SK-N-SH (cell line): ENCODE data around the gene KCNJ5. TPM values are rescaled to one million over a fixed set of nuclear protein-coding genes. Genes with fewer than 3 reads are reported as not detected.

Source experiments
- CTCF ChIA-PET: fragments of 300-600, 350-600 bp; formaldehyde crosslinking; extraction: SDS; loops from one replicate; lab custom pipeline; 2021; lab: Yijun Ruan, JAX
- POLR2A ChIA-PET: fragments of 350-600 bp; sonication (Branson Sonifier 250); formaldehyde crosslinking; extraction: SDS; loops from one replicate; lab custom pipeline; 2020; ENCODE audit warnings: antibody characterized with exemption, inconsistent platforms; lab: Yijun Ruan, JAX
- DNase-seq: peaks from one replicate; pipeline ENCODE4 v3.0.0; 2012
- H2AFZ ChIP-seq: fragments of 200-600 bp; sonication (generic); 2 replicates; pipeline ENCODE4 v1.8.1; 2016; ENCODE audit warnings: antibody characterized with exemption, mild to moderate bottlenecking, low read depth
- H3F3A ChIP-seq: fragments of 200-600 bp; sonication (generic); replicated peaks from 2 replicates; pipeline ENCODE3; 2016; ENCODE audit warnings: antibody characterized with exemption, mild to moderate bottlenecking; ENCODE audit not compliant: insufficient read depth
- H3K27ac ChIP-seq, 2 experiments: fragments of 200-500 bp in 1 of 2; fragments of 200-600 bp in 1 of 2; sonication (Bioruptor generic) in 1 of 2; sonication (generic), shearing (Covaris generic) in 1 of 2; 2 replicates each; pipeline versions ENCODE4 v1.5.1 to v1.6.1; 2014 to 2016; ENCODE audit warnings: low read depth in 2 of 2, inconsistent platforms in 1 of 2, low read length in 1 of 2, mild to moderate bottlenecking in 1 of 2, mixed read lengths in 1 of 2
- H3K27me3 ChIP-seq: fragments of 200-600 bp; sonication (generic), shearing (Covaris generic); 2 replicates; pipeline ENCODE4 v1.6.1; 2016; ENCODE audit warnings: mixed run types; ENCODE audit not compliant: insufficient read depth
- H3K36me3 ChIP-seq, 2 experiments: fragments of 200-500 bp in 1 of 2; fragments of 200-600 bp in 1 of 2; sonication (Bioruptor generic) in 1 of 2; sonication (generic) in 1 of 2; replicated peaks in 1 of 2; 2 replicates each; pipeline versions ENCODE3 to v1.5.1; 2014 to 2016; ENCODE audit warnings: low read length in 1 of 2, mild to moderate bottlenecking in 1 of 2; ENCODE audit not compliant: insufficient read depth in 2 of 2, control insufficient read depth in 1 of 2
- H3K4me1 ChIP-seq, 2 experiments: fragments of 200-500 bp in 1 of 2; fragments of 200-600 bp in 1 of 2; sonication (Bioruptor generic) in 1 of 2; sonication (generic), shearing (Covaris generic) in 1 of 2; 2 replicates each; pipeline versions ENCODE4 v1.5.1 to v1.6.1; 2014 to 2016; ENCODE audit warnings: low read depth in 1 of 2, low read length in 1 of 2, mixed run types in 1 of 2; ENCODE audit not compliant: insufficient read depth in 2 of 2, control insufficient read depth in 1 of 2
- H3K4me2 ChIP-seq: fragments of 200-600 bp; sonication (generic), shearing (Covaris generic); 2 replicates; pipeline ENCODE4 v1.6.1; 2017; ENCODE audit warnings: mixed run types
- H3K4me3 ChIP-seq, 2 experiments: fragments of 200-500 bp in 1 of 2; fragments of 200-600 bp in 1 of 2; sonication (Bioruptor generic) in 1 of 2; sonication (generic), shearing (Covaris generic) in 1 of 2; 2 replicates each; pipeline versions ENCODE4 v1.5.1 to v1.8.1; 2014 to 2016; ENCODE audit warnings: low read depth in 2 of 2, inconsistent platforms in 1 of 2, low read length in 1 of 2, mild to moderate bottlenecking in 1 of 2, mixed read lengths in 1 of 2, moderate library complexity in 1 of 2
- H3K79me2 ChIP-seq: fragments of 200-600 bp; sonication (generic); 2 replicates; pipeline ENCODE4 v1.8.1; 2017; ENCODE audit warnings: mild to moderate bottlenecking; ENCODE audit not compliant: insufficient read depth
- H3K9ac ChIP-seq: fragments of 200-600 bp; sonication (generic); 2 replicates; pipeline ENCODE4 v1.6.1; 2017; ENCODE audit warnings: mixed run types
- H3K9me2 ChIP-seq: fragments of 200-600 bp; sonication (generic); 2 replicates; pipeline ENCODE4 v1.6.1; 2017; ENCODE audit warnings: mixed run types
- H3K9me3 ChIP-seq: fragments of 200-600 bp; sonication (generic); 2 replicates; pipeline ENCODE4 v1.6.1; 2017; ENCODE audit warnings: mixed run types, mild to moderate bottlenecking, moderate library complexity
- H4K20me1 ChIP-seq: fragments of 200-600 bp; sonication (generic); 2 replicates; pipeline ENCODE4 v1.6.1; 2017; ENCODE audit warnings: mild to moderate bottlenecking, mixed run types; ENCODE audit not compliant: insufficient read depth
- CHD2 ChIP-seq: fragments of 150-350 bp; IDR thresholded peaks from 2 replicates; pipeline ENCODE4 v1.6.1; 2018; ENCODE audit warnings: low read length; ENCODE audit not compliant: partially characterized antibody
- FOSL2 ChIP-seq: IDR thresholded peaks from 2 replicates; pipeline ENCODE4 v1.4.0; 2012; ENCODE audit warnings: low read depth, mild to moderate bottlenecking, moderate library complexity, borderline replicate concordance
- FOXM1 ChIP-seq: IDR thresholded peaks from 2 replicates; pipeline ENCODE4 v1.4.0; 2012; ENCODE audit warnings: low read depth, mild to moderate bottlenecking
- GABPA ChIP-seq: IDR thresholded peaks from 2 replicates; pipeline ENCODE4 v1.4.0; 2012; ENCODE audit warnings: low read depth, mild to moderate bottlenecking
- GATA2 ChIP-seq: sonication (generic); formaldehyde crosslinking; IDR thresholded peaks from 2 replicates; pipeline ENCODE4 v1.5.0; 2020; ENCODE audit warnings: mild to moderate bottlenecking, missing genetic modification reagents
- JUND ChIP-seq: IDR thresholded peaks from 2 replicates; pipeline ENCODE4 v1.4.0; 2012
- MEF2A ChIP-seq: IDR thresholded peaks from 2 replicates; pipeline ENCODE4 v1.4.0; 2012; ENCODE audit warnings: low read depth, borderline replicate concordance
- MXI1 ChIP-seq: IDR thresholded peaks from 2 replicates; pipeline ENCODE4 v1.6.1; 2012; ENCODE audit warnings: mild to moderate bottlenecking, low read depth, low read length, improper control_type of control experiment
- NRF1 ChIP-seq: IDR thresholded peaks from 2 replicates; pipeline ENCODE4 v1.6.1; 2012; ENCODE audit warnings: low read depth, mild to moderate bottlenecking, low read length
- POLR2AphosphoS5 ChIP-seq: IDR thresholded peaks from 2 replicates; pipeline ENCODE4 v1.6.1; 2012; ENCODE audit warnings: low read depth, low read length
- RAD21 ChIP-seq: IDR thresholded peaks from 2 replicates; pipeline ENCODE4 v1.6.1; 2012; ENCODE audit warnings: mild to moderate bottlenecking, low read length
- RXRA ChIP-seq: IDR thresholded peaks from 2 replicates; pipeline ENCODE4 v1.4.0; 2012; ENCODE audit warnings: low read depth, mild to moderate bottlenecking, borderline replicate concordance
- SIN3A ChIP-seq: IDR thresholded peaks from 2 replicates; pipeline ENCODE4 v1.6.1; 2012; ENCODE audit warnings: low read depth, mild to moderate bottlenecking, low read length, moderate library complexity, borderline replicate concordance
- SMC3 ChIP-seq: IDR thresholded peaks from 2 replicates; pipeline ENCODE4 v1.6.1; 2012; ENCODE audit warnings: low read depth, low read length, improper control_type of control experiment
- TCF12 ChIP-seq: IDR thresholded peaks from 2 replicates; pipeline ENCODE4 v1.4.0; 2012
- WGBS: methylation state at CpG from one replicate; pipeline ENCODE4 v1.1.6; 2017; ENCODE audit warnings: low lambda C conversion rate; 5-methylcytosine and 5-hydroxymethylcytosine counted together
- polyA plus RNA-seq, 3 experiments: library from polyadenylated mRNA; depleted of rRNA; stranded (reverse); fragments of >200 nt; gene quantifications; 2 replicates each; pipeline ENCODE4 v1.2.3, GENCODE V29; 2012
- TF ChIP-seq, protein P1 (sequence below): fragments of 150-350 bp; IDR thresholded peaks from 2 replicates; pipeline ENCODE4 v1.6.1; 2016; ENCODE audit warnings: mild to moderate bottlenecking, low read depth, low read length
- TF ChIP-seq, protein P2 (sequence below): IDR thresholded peaks from 2 replicates; pipeline ENCODE4 v1.6.1; 2012; ENCODE audit warnings: mild to moderate bottlenecking, low read depth, low read length, moderate library complexity
- TF ChIP-seq, protein P3 (sequence below): fragments of 200-600 bp; sonication (generic); IDR thresholded peaks from 2 replicates; pipeline ENCODE4 v1.6.1; 2017; ENCODE audit warnings: antibody characterized with exemption, mild to moderate bottlenecking, moderate library complexity
- TF ChIP-seq, protein P4 (sequence below): IDR thresholded peaks from 2 replicates; pipeline ENCODE4; 2012
- TF ChIP-seq, protein P5 (sequence below): IDR thresholded peaks from 2 replicates; pipeline ENCODE4 v1.4.0; 2012; ENCODE audit warnings: low read depth
- TF ChIP-seq, protein P6 (sequence below): IDR thresholded peaks from 2 replicates; pipeline ENCODE4 v1.4.0; 2012; ENCODE audit warnings: low read depth, borderline replicate concordance

The KCNJ5 gene
- polyA plus RNA-seq, 1 of the 3 experiments (the other 2 are of a cell fraction) = 0.03 TPM

DNA sequence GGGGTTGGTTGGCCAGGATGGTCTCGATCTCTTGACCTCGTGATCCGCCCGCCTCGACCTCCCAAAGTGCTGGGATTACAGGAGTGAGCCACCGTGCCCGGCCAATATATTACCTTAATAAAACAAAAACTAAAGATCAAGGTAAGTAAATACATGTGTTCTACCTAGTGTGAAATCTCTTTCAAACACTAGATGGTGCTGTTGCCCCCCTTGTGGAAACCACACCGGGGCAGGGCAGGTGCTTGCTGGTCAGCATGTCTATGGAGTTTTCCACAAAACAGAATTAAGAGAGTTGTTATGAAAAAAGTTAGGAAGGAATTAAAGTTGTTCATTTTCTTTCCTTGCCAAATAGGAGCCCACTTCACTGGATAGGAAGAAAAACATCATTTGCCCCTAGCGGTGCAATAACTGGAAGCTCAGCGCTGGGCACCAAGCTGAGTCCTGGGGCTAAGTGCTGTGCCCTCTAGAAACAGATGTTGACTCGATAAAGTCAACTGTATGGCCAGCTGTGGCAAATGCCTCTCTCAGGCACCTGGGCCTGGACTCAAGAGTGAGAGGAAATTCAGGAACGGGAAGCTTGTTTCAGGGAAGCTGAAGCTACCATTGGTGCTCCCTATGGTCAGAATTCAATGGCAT is 6.3 kb upstream of the KCNJ5 start:
- Histone ChIP-seq H3K4me2 (no peak overlapping the region), H3K36me3 (no peaks in the 10 kb centered on the region), H3K27ac (no peak overlapping the region), H2AFZ (no peak overlapping the region), H3K4me3 (peak overlapping the region in 1 of 2 experiments; percentile 20; a peak in 1 of 4 replicates), H3K9me2 (no peaks in the 10 kb centered on the region), H3K4me1 (no peaks in the 10 kb centered on the region; a peak in 1 of 4 replicates), H3K79me2 (no peaks in the 10 kb centered on the region), H3K9ac (no peak overlapping the region), H3F3A (no peaks in the 10 kb centered on the region), H4K20me1 (no peaks in the 10 kb centered on the region), H3K9me3 (no peaks in the 10 kb centered on the region), H3K27me3 (peaks cover 11% of the 10 kb centered on the region; the same call in 1 of the 2 replicates)
- peak; percentile 77 for DNase-seq
- CTCF ChIA-PET = interaction anchor here (0.7 to 13.1 kb wide), 41 partner anchors 9 to 864 kb away, joined by 3 to 872 read pairs (median 5); partner anchors contain the start of gene TP53AIP1
- POLR2A ChIA-PET = interaction anchor here (0.9 kb wide), 1 partner anchor 72 kb away, joined by 3 read pairs; no protein-coding TSS in a partner anchor
- TF ChIP-seq, protein P1, sequence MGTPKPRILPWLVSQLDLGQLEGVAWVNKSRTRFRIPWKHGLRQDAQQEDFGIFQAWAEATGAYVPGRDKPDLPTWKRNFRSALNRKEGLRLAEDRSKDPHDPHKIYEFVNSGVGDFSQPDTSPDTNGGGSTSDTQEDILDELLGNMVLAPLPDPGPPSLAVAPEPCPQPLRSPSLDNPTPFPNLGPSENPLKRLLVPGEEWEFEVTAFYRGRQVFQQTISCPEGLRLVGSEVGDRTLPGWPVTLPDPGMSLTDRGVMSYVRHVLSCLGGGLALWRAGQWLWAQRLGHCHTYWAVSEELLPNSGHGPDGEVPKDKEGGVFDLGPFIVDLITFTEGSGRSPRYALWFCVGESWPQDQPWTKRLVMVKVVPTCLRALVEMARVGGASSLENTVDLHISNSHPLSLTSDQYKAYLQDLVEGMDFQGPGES = no peak
- no peak for TF ChIP-seq SIN3A
- TF ChIP-seq, protein P2, sequence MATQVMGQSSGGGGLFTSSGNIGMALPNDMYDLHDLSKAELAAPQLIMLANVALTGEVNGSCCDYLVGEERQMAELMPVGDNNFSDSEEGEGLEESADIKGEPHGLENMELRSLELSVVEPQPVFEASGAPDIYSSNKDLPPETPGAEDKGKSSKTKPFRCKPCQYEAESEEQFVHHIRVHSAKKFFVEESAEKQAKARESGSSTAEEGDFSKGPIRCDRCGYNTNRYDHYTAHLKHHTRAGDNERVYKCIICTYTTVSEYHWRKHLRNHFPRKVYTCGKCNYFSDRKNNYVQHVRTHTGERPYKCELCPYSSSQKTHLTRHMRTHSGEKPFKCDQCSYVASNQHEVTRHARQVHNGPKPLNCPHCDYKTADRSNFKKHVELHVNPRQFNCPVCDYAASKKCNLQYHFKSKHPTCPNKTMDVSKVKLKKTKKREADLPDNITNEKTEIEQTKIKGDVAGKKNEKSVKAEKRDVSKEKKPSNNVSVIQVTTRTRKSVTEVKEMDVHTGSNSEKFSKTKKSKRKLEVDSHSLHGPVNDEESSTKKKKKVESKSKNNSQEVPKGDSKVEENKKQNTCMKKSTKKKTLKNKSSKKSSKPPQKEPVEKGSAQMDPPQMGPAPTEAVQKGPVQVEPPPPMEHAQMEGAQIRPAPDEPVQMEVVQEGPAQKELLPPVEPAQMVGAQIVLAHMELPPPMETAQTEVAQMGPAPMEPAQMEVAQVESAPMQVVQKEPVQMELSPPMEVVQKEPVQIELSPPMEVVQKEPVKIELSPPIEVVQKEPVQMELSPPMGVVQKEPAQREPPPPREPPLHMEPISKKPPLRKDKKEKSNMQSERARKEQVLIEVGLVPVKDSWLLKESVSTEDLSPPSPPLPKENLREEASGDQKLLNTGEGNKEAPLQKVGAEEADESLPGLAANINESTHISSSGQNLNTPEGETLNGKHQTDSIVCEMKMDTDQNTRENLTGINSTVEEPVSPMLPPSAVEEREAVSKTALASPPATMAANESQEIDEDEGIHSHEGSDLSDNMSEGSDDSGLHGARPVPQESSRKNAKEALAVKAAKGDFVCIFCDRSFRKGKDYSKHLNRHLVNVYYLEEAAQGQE = no peak
- TF ChIP-seq MEF2A = no peak
- TF ChIP-seq NRF1 = no peak
- TF ChIP-seq, protein P3, sequence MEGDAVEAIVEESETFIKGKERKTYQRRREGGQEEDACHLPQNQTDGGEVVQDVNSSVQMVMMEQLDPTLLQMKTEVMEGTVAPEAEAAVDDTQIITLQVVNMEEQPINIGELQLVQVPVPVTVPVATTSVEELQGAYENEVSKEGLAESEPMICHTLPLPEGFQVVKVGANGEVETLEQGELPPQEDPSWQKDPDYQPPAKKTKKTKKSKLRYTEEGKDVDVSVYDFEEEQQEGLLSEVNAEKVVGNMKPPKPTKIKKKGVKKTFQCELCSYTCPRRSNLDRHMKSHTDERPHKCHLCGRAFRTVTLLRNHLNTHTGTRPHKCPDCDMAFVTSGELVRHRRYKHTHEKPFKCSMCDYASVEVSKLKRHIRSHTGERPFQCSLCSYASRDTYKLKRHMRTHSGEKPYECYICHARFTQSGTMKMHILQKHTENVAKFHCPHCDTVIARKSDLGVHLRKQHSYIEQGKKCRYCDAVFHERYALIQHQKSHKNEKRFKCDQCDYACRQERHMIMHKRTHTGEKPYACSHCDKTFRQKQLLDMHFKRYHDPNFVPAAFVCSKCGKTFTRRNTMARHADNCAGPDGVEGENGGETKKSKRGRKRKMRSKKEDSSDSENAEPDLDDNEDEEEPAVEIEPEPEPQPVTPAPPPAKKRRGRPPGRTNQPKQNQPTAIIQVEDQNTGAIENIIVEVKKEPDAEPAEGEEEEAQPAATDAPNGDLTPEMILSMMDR = peak; percentile 94
- no peak for TF ChIP-seq RXRA
- TF ChIP-seq GATA2 (CRISPR knock-in tag) = no peak
- TF ChIP-seq GABPA = no peak
- TF ChIP-seq RAD21 = peak; percentile 96
- TF ChIP-seq, protein P4, sequence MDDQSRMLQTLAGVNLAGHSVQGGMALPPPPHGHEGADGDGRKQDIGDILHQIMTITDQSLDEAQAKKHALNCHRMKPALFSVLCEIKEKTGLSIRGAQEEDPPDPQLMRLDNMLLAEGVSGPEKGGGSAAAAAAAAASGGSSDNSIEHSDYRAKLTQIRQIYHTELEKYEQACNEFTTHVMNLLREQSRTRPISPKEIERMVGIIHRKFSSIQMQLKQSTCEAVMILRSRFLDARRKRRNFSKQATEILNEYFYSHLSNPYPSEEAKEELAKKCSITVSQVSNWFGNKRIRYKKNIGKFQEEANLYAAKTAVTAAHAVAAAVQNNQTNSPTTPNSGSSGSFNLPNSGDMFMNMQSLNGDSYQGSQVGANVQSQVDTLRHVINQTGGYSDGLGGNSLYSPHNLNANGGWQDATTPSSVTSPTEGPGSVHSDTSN = no peak
- no peak for TF ChIP-seq CHD2
- TF ChIP-seq, protein P5, sequence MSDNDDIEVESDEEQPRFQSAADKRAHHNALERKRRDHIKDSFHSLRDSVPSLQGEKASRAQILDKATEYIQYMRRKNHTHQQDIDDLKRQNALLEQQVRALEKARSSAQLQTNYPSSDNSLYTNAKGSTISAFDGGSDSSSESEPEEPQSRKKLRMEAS = no peak
- TF ChIP-seq SMC3 = peak; percentile 94
- no peak for TF ChIP-seq POLR2AphosphoS5
- no peak for TF ChIP-seq TCF12
- no peak for TF ChIP-seq JUND
- TF ChIP-seq, protein P6, sequence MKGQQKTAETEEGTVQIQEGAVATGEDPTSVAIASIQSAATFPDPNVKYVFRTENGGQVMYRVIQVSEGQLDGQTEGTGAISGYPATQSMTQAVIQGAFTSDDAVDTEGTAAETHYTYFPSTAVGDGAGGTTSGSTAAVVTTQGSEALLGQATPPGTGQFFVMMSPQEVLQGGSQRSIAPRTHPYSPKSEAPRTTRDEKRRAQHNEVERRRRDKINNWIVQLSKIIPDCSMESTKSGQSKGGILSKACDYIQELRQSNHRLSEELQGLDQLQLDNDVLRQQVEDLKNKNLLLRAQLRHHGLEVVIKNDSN = no peak
- no peak for TF ChIP-seq FOXM1
- TF ChIP-seq FOSL2 = no peak
- TF ChIP-seq MXI1 = no peak
- 25% methylated on average over 12 of the region's 12 CpGs for WGBS
